HG02623 (cell line): ENCODE results near the gene AIF1.
"Not testable (repeated sequence)": the region's sequence is repeated elsewhere in the genome, so short reads cannot be mapped to it uniquely, and the experiment has no call there.

Experiments
- ATAC-seq: cut with Tn5 transposase; IDR thresholded peaks from one replicate; pipeline ENCODE4 v1.9.1; 2021; ENCODE audit warnings: moderate library complexity; ENCODE audit not compliant: unreplicated experiment

Gene AIF1

GRCh38 chr6:31580807-31581433 lies 34.1 kb upstream of the AIF1 start:
- ATAC-seq, result peak; percentile 49

GRCh38 chr6:31581434-31582229 lies 33.4 kb upstream of the AIF1 start:
- ATAC-seq, result no peak

GRCh38 chr6:31582230-31582643 lies 32.8 kb upstream of the AIF1 start, which contains the start of gene LTB:
Gene LTB, minus strand, starts transcription at chr6:31582424. Its CDS starts 7 bp downstream, at chr6:31582417.
- ATAC-seq, result no peak

DNA sequence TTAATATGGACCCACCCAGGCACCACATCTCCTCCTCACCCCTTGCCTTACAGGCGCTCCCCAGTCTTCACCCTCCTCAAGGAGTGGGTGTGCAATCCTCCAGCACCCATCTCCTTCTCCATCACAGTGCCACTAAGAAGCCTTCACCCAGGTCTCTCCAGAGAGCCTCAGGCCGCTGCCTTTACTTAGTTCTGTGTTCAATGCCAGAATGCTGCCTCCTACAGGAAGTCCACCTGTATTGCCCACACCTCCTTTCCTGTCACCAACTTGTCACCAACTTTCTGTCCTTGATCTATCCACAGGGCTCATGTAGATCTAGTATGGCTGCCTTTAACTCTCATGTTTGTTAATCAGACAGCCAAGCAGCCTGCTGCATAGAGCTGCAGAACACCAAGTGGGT lies 29.5 kb upstream of the AIF1 start:
- no peak for ATAC-seq

DNA sequence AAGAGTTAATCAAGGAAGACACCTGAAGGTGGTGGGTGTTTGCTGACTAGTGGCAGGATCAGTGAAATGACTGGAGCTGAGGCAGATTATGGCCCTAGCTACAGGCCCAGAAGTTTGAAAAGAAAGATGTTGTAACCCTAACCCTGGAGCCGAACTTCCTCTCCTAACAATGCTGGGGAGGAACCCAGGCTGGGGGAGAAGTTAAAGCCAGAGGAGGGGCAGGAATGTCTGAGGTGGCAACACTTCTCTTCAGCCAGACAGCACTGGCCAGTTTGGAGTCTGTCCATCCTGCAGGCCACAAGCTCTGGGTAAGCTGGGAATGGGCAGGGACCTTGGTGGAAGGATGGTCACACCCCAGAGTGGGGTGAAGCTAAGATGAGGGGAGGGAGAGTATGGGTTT lies 29.0 kb upstream of the AIF1 start, which contains the start of gene LST1:
Gene LST1 (plus strand): TSS at position 270 of the 400 bp plus-strand sequence. CDS start 1,023 bp downstream, outside the sequence.
- ATAC-seq, result no peak

DNA sequence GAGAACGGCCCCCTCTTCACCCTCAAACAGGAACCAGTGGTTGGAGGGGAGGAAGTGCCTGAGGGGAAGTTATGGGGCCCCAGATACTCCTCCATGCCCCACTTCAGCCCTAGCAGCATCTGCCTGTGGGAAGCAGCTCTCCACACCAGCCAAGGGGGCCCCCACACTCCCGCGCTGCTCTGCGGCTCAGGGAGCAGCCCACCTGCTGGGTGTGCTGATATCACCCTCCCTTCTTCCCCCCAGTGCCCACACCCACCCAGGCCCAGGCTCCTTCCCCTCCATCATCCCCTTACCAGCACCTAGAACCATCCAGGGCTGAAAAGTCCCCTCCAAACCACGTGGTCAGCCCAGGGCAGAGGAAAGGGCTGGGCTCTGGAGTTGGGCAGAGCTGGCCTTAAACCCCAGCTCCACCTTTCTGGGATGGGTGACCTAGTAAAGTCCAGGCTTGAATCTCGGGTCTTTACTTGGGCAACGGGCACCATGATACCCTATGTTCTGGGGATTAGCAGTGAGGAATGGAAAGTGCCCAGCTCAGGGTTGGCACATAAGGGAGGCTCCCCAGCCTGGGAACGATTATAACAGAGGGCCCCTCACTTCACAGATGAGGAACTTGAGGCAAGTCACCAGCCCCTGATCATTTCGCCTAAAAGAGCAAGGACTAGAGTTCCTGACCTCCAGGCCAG lies 28.3 kb upstream of the AIF1 start:
- ATAC-seq, result no peak

- no peak for ATAC-seq
Observed at GRCh38 chr6:31587791-31588777, 26.9 kb upstream of the AIF1 start.

GRCh38 chr6:31588871-31589650 lies 26.0 kb upstream of the AIF1 start:
- no peak for ATAC-seq

GRCh38 chr6:31590691-31591090 lies 24.3 kb upstream of the AIF1 start:
- ATAC-seq, result not testable (repeated sequence)

- ATAC-seq, result no peak
Observed at GRCh38 chr6:31592396-31592771, 22.6 kb upstream of the AIF1 start.

- ATAC-seq, result no peak
Observed at GRCh38 chr6:31597006-31597405, 18.0 kb upstream of the AIF1 start.

GRCh38 chr6:31607317-31607716 lies 7.7 kb upstream of the AIF1 start:
- ATAC-seq, result no peak

DNA sequence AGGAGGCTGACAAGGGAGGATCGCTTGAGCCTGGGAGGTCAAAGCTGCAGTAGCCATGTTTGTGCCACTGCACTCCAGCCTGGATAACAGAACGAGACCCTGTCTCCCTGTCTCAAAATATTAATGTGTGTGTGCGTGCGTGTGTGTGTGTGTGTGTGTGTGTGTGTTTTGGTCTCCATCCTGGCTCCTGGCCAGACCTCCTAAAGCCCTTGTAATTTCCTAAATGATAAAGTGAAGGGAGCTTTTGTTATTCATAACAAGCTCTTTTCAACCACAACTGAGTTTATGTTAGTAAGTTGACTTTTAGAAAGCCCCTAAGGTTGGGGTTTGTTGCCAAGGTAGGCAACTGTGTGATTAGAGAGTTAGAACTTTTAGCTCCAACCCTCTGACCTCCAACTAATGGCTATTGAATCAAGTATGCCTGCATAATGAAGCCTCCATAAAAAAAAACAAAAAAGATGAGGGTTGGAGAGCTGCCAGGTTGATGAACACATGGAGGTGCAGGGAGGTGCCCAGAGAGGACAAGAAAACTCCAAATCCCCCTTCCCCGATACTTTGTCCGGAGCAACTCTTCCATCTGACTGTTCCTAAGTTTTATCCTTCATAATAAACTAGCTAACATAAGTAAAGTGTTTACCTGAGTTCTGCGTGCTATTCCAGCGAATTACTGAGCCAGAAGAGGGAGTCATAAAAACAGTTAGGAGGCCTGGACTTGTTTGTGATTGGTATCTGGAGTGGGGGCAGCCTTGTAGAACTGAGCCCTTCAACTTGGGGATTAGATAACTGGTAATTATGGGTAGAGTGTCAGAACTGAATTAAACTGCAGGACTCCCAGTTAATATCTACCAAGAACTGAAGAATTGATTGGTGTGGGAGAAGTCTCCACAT lies 5.3 kb upstream of the AIF1 start:
- no peak for ATAC-seq

- ATAC-seq, result no peak
Observed at GRCh38 chr6:31610968-31611367, 4.1 kb upstream of the AIF1 start.

DNA sequence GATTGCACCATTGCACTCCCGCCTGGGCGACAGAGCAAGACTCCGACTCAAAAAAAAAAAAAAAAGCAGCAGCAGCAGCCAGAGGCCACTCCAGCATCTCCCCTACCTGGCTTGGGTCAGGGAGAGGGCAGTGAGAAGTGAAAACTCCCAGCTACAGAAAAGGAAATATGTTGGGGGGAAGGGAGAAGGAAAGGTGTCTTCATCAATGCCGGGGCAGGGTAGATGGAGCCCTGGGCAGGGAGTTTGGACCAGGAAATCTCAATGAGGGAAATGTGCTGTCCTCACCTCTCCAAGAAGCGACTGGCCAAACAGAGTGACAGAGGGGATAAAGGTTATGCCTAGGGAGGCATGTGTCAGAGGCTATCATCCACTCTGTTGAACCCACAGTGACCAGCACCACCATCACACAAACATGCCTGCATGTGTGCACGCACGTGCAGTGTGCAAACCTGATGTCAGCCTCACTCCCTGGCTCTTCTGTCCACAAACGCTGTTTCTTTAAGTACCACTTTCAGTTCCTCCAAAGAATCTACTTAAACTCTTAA lies 887 bp upstream of the AIF1 start:
- ATAC-seq, result no peak

DNA sequence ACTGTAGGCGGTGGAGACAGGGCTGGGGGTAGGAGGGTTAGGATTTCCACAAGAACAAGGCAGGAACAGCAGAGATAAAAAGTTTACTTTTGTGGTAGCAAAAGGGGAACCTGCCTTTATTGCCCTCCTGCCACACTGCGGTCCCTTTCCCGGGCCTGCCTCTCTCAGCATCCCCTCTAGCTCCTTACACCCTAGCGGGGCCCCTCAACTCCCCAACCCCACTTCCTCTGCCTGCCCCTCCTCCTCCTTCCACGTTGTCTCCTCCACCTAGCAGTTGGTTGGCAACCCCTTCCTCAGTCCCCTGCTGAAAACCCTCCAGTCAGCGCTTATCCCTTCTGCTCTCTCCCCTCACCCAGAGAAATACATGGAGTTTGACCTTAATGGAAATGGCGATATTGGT lies 714 bp downstream of the AIF1 start:
- ATAC-seq, result no peak

DNA sequence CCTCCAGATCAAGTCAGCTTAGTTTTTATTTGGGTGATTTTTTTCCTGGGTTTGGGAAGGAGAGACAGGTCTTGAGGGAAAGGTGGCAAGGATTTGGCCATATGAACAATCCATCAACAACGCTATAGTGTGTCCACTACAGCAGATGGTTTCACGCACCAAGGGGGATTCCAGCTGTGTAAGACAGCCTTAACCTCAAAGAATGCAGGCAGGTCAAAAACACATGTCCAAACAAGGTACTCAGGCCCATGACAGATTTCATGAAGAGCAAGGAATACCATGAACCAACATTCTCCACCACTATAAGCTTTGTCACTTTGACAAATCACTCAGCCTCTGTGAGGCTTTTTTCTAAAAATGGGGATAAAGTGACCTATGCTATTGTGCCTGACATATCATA lies 2.0 kb downstream of the AIF1 start:
- ATAC-seq, result no peak

DNA sequence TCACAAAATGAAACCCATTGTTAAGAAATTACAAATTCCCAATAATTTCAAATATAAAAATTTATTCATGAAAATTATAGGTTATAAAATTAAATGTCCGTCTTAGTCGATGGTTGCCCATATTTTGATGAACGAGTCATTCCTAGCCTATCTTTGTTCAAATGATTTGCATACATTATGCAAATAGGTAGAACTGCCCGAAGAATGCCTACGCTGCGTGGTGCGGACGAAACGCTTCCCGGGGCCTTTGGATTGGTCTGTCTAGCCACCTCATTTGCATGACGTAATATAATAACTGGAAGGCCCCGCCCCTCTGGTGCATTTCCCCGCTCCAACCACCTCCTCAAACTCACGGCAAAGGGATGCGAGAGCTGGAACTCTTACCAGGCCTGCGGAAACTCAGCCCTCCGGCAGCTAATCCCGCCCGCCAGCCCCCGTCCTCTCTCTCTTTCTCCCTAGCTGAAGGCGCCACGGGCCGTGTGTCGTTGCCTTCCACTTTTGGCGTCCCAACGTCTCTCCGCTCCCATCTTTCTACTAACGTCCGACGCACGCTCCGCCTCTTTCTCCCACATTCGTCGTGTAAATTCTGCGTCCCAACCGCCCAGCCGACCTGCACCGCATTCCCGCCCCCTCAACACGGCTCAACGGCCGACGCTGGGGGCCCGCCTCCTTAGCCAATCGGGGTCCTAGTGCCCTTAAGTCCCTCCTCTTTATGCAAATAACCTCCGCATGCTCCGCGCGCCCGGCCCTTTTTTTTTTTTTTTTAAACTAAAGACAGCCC lies 5.0 kb downstream of the AIF1 start:
- ATAC-seq, result peak; percentile 83
